Ectodermal cell (in vitro differentiated cells): ENCODE results near the gene SIRPB2.

Experiments
- H3K27ac ChIP-seq: 2 replicates; pipeline ENCODE4 v1.7.0; 2013; ENCODE audit warnings: mild to moderate bottlenecking, low read depth, low read length; ENCODE audit not compliant: insufficient read depth, poor library complexity, severe bottlenecking
- H3K27me3 ChIP-seq: 2 replicates; pipeline ENCODE4 v1.7.0; 2013; ENCODE audit warnings: mild to moderate bottlenecking, low read length; ENCODE audit not compliant: insufficient read depth, control insufficient read depth, poor library complexity, severe bottlenecking
- H3K36me3 ChIP-seq: one replicate; pipeline ENCODE4 v1.7.0; 2013; ENCODE audit warnings: low read length; ENCODE audit not compliant: control insufficient read depth, insufficient read depth
- H3K4me1 ChIP-seq: one replicate; pipeline ENCODE4 v1.7.0; 2013; ENCODE audit warnings: low read length; ENCODE audit not compliant: control insufficient read depth, insufficient read depth
- H3K4me3 ChIP-seq: 2 replicates; pipeline ENCODE4 v1.7.0; 2013; ENCODE audit warnings: low read depth, low read length, control low read depth; ENCODE audit not compliant: insufficient read depth
- H3K9me3 ChIP-seq: 2 replicates; pipeline ENCODE4 v1.7.0; 2013; ENCODE audit warnings: mild to moderate bottlenecking, low read length, moderate library complexity; ENCODE audit not compliant: control insufficient read depth
- WGBS, 2 experiments: methylation state at CpG; one replicate each; pipeline ENCODE4 v1.1.7; 2013; ENCODE audit warnings: missing lambda C conversion rate in 2 of 2; 5-methylcytosine and 5-hydroxymethylcytosine counted together

SIRPB2 gene

GRCh38 chr20:1471242-1471641 is 20.0 kb downstream of the SIRPB2 start:
- H3K27ac ChIP-seq = no peak overlapping the region
- H3K36me3 ChIP-seq = no peaks in the 10 kb centered on the region
- WGBS, 2 experiments = 99 to 100% methylated on average over 1 to 2 of the region's 2 CpGs
- no peaks in the 10 kb centered on the region for H3K9me3 ChIP-seq
- H3K4me3 ChIP-seq = no peak overlapping the region
- no peaks in the 10 kb centered on the region for H3K4me1 ChIP-seq
- H3K27me3 ChIP-seq = no peaks in the 10 kb centered on the region

GRCh38 chr20:1469925-1470571 is 21.2 kb downstream of the SIRPB2 start:
- no peak overlapping the region for H3K4me3 ChIP-seq
- 42 to 44% methylated on average over 11 of the region's 11 CpGs for WGBS, 2 experiments
- H3K27ac ChIP-seq = no peak overlapping the region

GRCh38 chr20:1469306-1469905 is 21.8 kb downstream of the SIRPB2 start:
- no peak overlapping the region for H3K4me3 ChIP-seq
- 86 to 87% methylated on average over 9 of the region's 9 CpGs for WGBS, 2 experiments
- no peak overlapping the region for H3K27ac ChIP-seq

More at GRCh38 chr20:1469925-1470571, 21.2 kb downstream of the SIRPB2 start:
- no peaks in the 10 kb centered on the region for H3K9me3 ChIP-seq
- H3K36me3 ChIP-seq = no peaks in the 10 kb centered on the region
- peaks cover 8% of the 10 kb centered on the region for H3K4me1 ChIP-seq
- no peaks in the 10 kb centered on the region for H3K27me3 ChIP-seq

GRCh38 chr20:1468117-1468624 is 23.0 kb downstream of the SIRPB2 start:
- Histone ChIP-seq H3K27ac (no peak overlapping the region), H3K9me3 (no peaks in the 10 kb centered on the region), H3K36me3 (no peaks in the 10 kb centered on the region), H3K4me3 (no peak overlapping the region), H3K4me1 (peaks cover 8% of the 10 kb centered on the region), H3K27me3 (no peaks in the 10 kb centered on the region)
- 86 to 90% methylated on average over 7 of the region's 7 CpGs for WGBS, 2 experiments

More at GRCh38 chr20:1469306-1469905, 21.8 kb downstream of the SIRPB2 start:
- Histone ChIP-seq H3K36me3 (no peaks in the 10 kb centered on the region), H3K27me3 (no peaks in the 10 kb centered on the region), H3K9me3 (no peaks in the 10 kb centered on the region), H3K4me1 (peaks cover 8% of the 10 kb centered on the region)

- H3K4me3 ChIP-seq = no peak overlapping the region
- no peaks in the 10 kb centered on the region for H3K36me3 ChIP-seq
- no peak overlapping the region for H3K27ac ChIP-seq
- peaks cover 8% of the 10 kb centered on the region for H3K4me1 ChIP-seq
- WGBS, 2 experiments = 81% methylated on average over 22 of the region's 22 CpGs
- no peaks in the 10 kb centered on the region for H3K27me3 ChIP-seq
- H3K9me3 ChIP-seq = no peaks in the 10 kb centered on the region
Observed at GRCh38 chr20:1467355-1468116, 23.7 kb downstream of the SIRPB2 start.

GRCh38 chr20:1467082-1467354 is 24.2 kb downstream of the SIRPB2 start:
- no peaks in the 10 kb centered on the region for H3K9me3 ChIP-seq
- H3K27ac ChIP-seq = no peak overlapping the region
- 15 to 16% methylated on average over 7 of the region's 7 CpGs for WGBS, 2 experiments
- peaks cover 8% of the 10 kb centered on the region for H3K4me1 ChIP-seq
- no peak overlapping the region for H3K4me3 ChIP-seq
- no peaks in the 10 kb centered on the region for H3K27me3 ChIP-seq
- H3K36me3 ChIP-seq = no peaks in the 10 kb centered on the region

- Histone ChIP-seq H3K27ac (peak within 1 kb of the TSS; percentile 89), H3K4me1 (peaks cover 8% of the 10 kb centered on the region), H3K9me3 (no peaks in the 10 kb centered on the region), H3K27me3 (no peaks in the 10 kb centered on the region), H3K4me3 (peak within 1 kb of the TSS; percentile 95), H3K36me3 (no peaks in the 10 kb centered on the region)
- 0 to 1% methylated on average over 104 of the region's 104 CpGs for WGBS, 2 experiments
Observed at GRCh38 chr20:1466211-1467081, 24.8 kb downstream of the SIRPB2 start, which contains the start of gene NSFL1C. Gene NSFL1C (minus strand): TSS chr20:1466849. CDS start chr20:1466824, 25 bp downstream.

GRCh38 chr20:1465470-1466210 is 25.6 kb downstream of the SIRPB2 start:
- peaks cover 8% of the 10 kb centered on the region for H3K4me1 ChIP-seq
- whole genome bisulfite sequencing, 2 experiments = 46 to 52% methylated on average over 12 of the region's 12 CpGs
- H3K4me3 ChIP-seq = peak overlapping the region; percentile 95
- no peaks in the 10 kb centered on the region for H3K27me3 ChIP-seq
- H3K9me3 ChIP-seq = no peaks in the 10 kb centered on the region
- H3K36me3 ChIP-seq = no peaks in the 10 kb centered on the region
- no peak overlapping the region for H3K27ac ChIP-seq

GRCh38 chr20:1463971-1464570 is 27.1 kb downstream of the SIRPB2 start:
- H3K9me3 ChIP-seq = no peaks in the 10 kb centered on the region
- no peak overlapping the region for H3K27ac ChIP-seq
- H3K4me1 ChIP-seq = peaks cover 8% of the 10 kb centered on the region
- 93 to 95% methylated on average over 9 of the region's 9 CpGs for WGBS, 2 experiments
- no peaks in the 10 kb centered on the region for H3K27me3 ChIP-seq
- H3K36me3 ChIP-seq = no peaks in the 10 kb centered on the region
- no peak overlapping the region for H3K4me3 ChIP-seq
